K562 (cell line): ENCODE results near the gene FRYL. TPM values are rescaled to one million over a fixed set of nuclear protein-coding genes. Genes with fewer than 3 reads are reported as not detected.

Experiments
- BDP1 ChIP-seq: IDR thresholded peaks from 3 replicates; pipeline ENCODE4 v1.6.1; 2011; ENCODE audit not compliant: insufficient read length, insufficient read depth
- BRD4 ChIP-seq: fragments of 200-600 bp; sonication (generic); IDR thresholded peaks from 2 replicates; pipeline ENCODE4 v1.6.1; 2017; ENCODE audit warnings: inconsistent platforms
- CBX1 ChIP-seq: sonication (generic); IDR thresholded peaks from 2 replicates; pipeline ENCODE4 v1.6.1; 2016; ENCODE audit warnings: antibody characterized with exemption, low read depth, mild to moderate bottlenecking
- CEBPG ChIP-seq, 3 experiments: fragments of 200-800 bp in 1 of 3; sonication (Bioruptor generic) in 1 of 3; sonication (generic) in 1 of 3; formaldehyde crosslinking in 1 of 3; IDR thresholded peaks in 2 of 3; conservative IDR thresholded peaks in 1 of 3; 2 replicates each; pipeline versions ENCODE4 v1.6.1 to v1.8.0; 2016 to 2022; ENCODE audit warnings: missing compliant biosample characterization in 2 of 3, missing genetic modification characterization in 2 of 3, mild to moderate bottlenecking in 1 of 3, missing genetic modification reagents in 1 of 3
- DACH1 ChIP-seq: fragments of 450-650 bp; IDR thresholded peaks from 2 replicates; pipeline ENCODE4 v1.6.1; 2018; ENCODE audit not compliant: partially characterized antibody
- E2F6 ChIP-seq, 2 experiments: IDR thresholded peaks; 2 replicates each; pipeline ENCODE4 v1.6.1; 2011; ENCODE audit warnings: borderline replicate concordance in 1 of 2, control low read depth in 1 of 2, low read depth in 1 of 2, low read length in 1 of 2, mild to moderate bottlenecking in 1 of 2, mixed read lengths in 1 of 2, moderate library complexity in 1 of 2; ENCODE audit not compliant: insufficient read depth in 1 of 2, insufficient read length in 1 of 2, poor library complexity in 1 of 2, severe bottlenecking in 1 of 2; ENCODE audit errors: extremely low read depth in 1 of 2
- ESRRA ChIP-seq: fragments of 450-650 bp; IDR thresholded peaks from 2 replicates; pipeline ENCODE4 v1.6.1; 2014; ENCODE audit warnings: low read depth, mild to moderate bottlenecking, moderate library complexity, borderline replicate concordance
- HDAC1 ChIP-seq, 2 experiments: fragments of 450-650 bp; IDR thresholded peaks; 2 replicates each; pipeline ENCODE4 v1.6.1; 2016 to 2017; ENCODE audit warnings: inconsistent platforms in 1 of 2, mild to moderate bottlenecking in 1 of 2, moderate library complexity in 1 of 2
- MAZ ChIP-seq, 2 experiments: fragments of 450-650 bp in 1 of 2; sonication (generic) in 1 of 2; formaldehyde crosslinking; IDR thresholded peaks in 1 of 2; conservative IDR thresholded peaks in 1 of 2; 2 replicates each; pipeline versions ENCODE4 v1.4.0 to v1.5.0; 2020; ENCODE audit warnings: mild to moderate bottlenecking in 1 of 2, missing genetic modification reagents in 1 of 2
- NR4A1 ChIP-seq, 2 experiments: fragments of 250-450 bp in 1 of 2; fragments of 450-650 bp in 1 of 2; sonication (Bioruptor Pico) in 1 of 2; IDR thresholded peaks; 2 replicates each; pipeline versions ENCODE4 v1.4.0 to v1.6.1; 2016 to 2020; ENCODE audit warnings: mild to moderate bottlenecking in 2 of 2, missing compliant biosample characterization in 1 of 2, missing genetic modification characterization in 1 of 2, moderate library complexity in 1 of 2
- PCBP1 ChIP-seq: fragments of 200-400 bp; formaldehyde crosslinking; IDR thresholded peaks from 2 replicates; pipeline ENCODE4 v1.6.1; 2018; ENCODE audit warnings: mild to moderate bottlenecking, low read depth, low read length; ENCODE audit not compliant: poor library complexity, severe bottlenecking
- PHF20 ChIP-seq: fragments of 450-650 bp; IDR thresholded peaks from 2 replicates; pipeline ENCODE4 v1.6.1; 2018; ENCODE audit not compliant: partially characterized antibody
- TAL1 ChIP-seq: fragments of 450-650 bp; IDR thresholded peaks from 2 replicates; pipeline ENCODE4 v1.6.1; 2016; ENCODE audit warnings: mild to moderate bottlenecking
- THAP12 ChIP-seq: fragments of 250-450 bp; sonication (Bioruptor Pico); IDR thresholded peaks from 2 replicates; pipeline ENCODE4 v1.9.0; 2021; ENCODE audit warnings: mild to moderate bottlenecking, inconsistent platforms
- TSC22D4 ChIP-seq: fragments of 450-650 bp; IDR thresholded peaks from 2 replicates; pipeline ENCODE4 v1.6.1; 2016; ENCODE audit warnings: missing genetic modification characterization, missing biosample characterization, control low read depth
- USF1 ChIP-seq: sonication (generic); formaldehyde crosslinking; IDR thresholded peaks from 2 replicates; pipeline ENCODE4 v1.9.0; 2022; ENCODE audit warnings: mild to moderate bottlenecking, missing genetic modification reagents
- ZNF280A ChIP-seq: fragments of 450-650 bp; IDR thresholded peaks from 2 replicates; pipeline ENCODE4 v1.6.1; 2018; ENCODE audit warnings: mild to moderate bottlenecking, low read depth; ENCODE audit not compliant: partially characterized antibody
- ZNF444 ChIP-seq: fragments of 250-450 bp; sonication (Bioruptor Pico); IDR thresholded peaks from 2 replicates; pipeline ENCODE4 v1.4.0; 2020; ENCODE audit warnings: mild to moderate bottlenecking, moderate library complexity
- ZNF512 ChIP-seq: IDR thresholded peaks from 2 replicates; pipeline ENCODE4 v1.6.1; 2016; ENCODE audit warnings: missing genetic modification characterization, missing compliant biosample characterization
- ZNF644 ChIP-seq: fragments of 200-800 bp; sonication (Bioruptor generic); IDR thresholded peaks from 2 replicates; pipeline ENCODE4 v1.6.1; 2016; ENCODE audit warnings: low read depth, missing genetic modification characterization, missing compliant biosample characterization
- polyA plus RNA-seq, 8 experiments: library from polyadenylated mRNA; depleted of rRNA in 4 of 8; stranded (reverse) in 5 of 8; unstranded in 3 of 8; fragments of >200 nt; fragmentation: Nextera tagmentation in 2 of 8; fragmentation: Illumina TruSeq in 1 of 8; extraction: Ambion mirVana in 2 of 8; extraction: Trizol in 1 of 8; gene quantifications; 2 replicates each; pipeline versions ENCODE4 v1.2.1 to v1.2.3, GENCODE V29; 2011 to 2014; ENCODE audit warnings: inconsistent platforms in 1 of 8, missing spikeins in 1 of 8
- total RNA-seq, 7 experiments: library from RNA; depleted of rRNA in 6 of 7; stranded (reverse); fragments of >200 nt in 6 of 7; fragmentation: Illumina TruSeq in 2 of 7; extraction: Trizol in 2 of 7; gene quantifications; 2 replicates each; pipeline versions ENCODE4 v1.2.1 to v1.2.3, GENCODE V29; 2011 to 2021; ENCODE audit warnings: low replicate concordance in 1 of 7

Gene FRYL
- total and polyA plus RNA-seq, 9 of the 15 experiments (the other 6 are each of a cell fraction or from before 2014, with no cell fraction given) = 7.2 to 34.9 (median 15.9) TPM

DNA sequence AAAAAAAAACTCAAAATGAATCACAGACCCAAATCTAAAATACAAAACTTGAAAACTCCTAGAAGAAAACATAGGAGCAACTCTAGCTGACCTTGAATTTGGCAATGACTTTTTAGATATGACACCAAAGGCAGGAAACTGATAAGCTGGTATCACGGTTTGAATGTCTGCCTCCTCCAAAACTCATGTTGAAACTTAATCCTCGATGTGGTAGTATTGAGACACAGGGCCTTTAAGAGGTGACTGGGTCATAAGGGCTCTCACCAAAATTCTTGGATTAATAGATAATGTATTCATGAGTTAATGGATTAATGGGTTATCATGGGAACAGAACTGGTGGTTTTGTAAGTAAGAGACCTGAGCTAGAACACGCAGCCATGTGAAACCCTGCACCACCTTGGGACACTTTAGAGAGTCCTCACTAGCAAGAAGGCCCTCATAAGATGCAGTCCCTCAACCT is 40.5 kb downstream of the FRYL start (continued):
- TF ChIP-seq MAZ (CRISPR knock-in tag; conservative IDR thresholded peaks at IDR 0.05 in 1 of 2, IDR thresholded peaks at IDR 0.05 in 1 of 2) (no peak), CEBPG (CRISPR knock-in tag; IDR thresholded peaks at IDR 0.05) (no peak), CEBPG (tag; conservative IDR thresholded peaks at IDR 0.05 in 1 of 2, IDR thresholded peaks at IDR 0.05 in 1 of 2) (peak; percentile 23 to 69; a peak in 3 of 4 replicates), DACH1 (peak; percentile 85), USF1 (CRISPR knock-in tag) (no peak), NR4A1 (CRISPR knock-in tag; IDR thresholded peaks at IDR 0.05) (no peak), NR4A1 (tag; IDR thresholded peaks at IDR 0.05) (no peak), BRD4 (no peak), THAP12 (CRISPR knock-in tag) (no peak), ZNF280A (no peak), HDAC1 (IDR thresholded peaks at IDR 0.05) (peak in 1 of 2 experiments; percentile 58; a peak in 3 of 4 replicates), TSC22D4 (no peak), E2F6 (IDR thresholded peaks at IDR 0.05; ENCODE audit: borderline replicate concordance in 1 of 2, extremely low read depth in 1 of 2, insufficient read depth in 1 of 2, insufficient read length in 1 of 2, low read depth in 1 of 2, low read length in 1 of 2, poor library complexity in 1 of 2, severe bottlenecking in 1 of 2) (no peak), CBX1 (no peak), ESRRA (peak; percentile 96), TAL1 (peak; percentile 71), BDP1 (no peak), ZNF644 (no peak), PHF20 (no peak), ZNF444 (CRISPR knock-in tag) (no peak), PCBP1 (no peak), ZNF512 (tag) (no peak)
